SK-N-SH (cell line): ENCODE data around the gene IGF1R. TPM values are rescaled to one million over a fixed set of nuclear protein-coding genes. Genes with fewer than 3 reads are reported as not detected.

Experiments used
- CTCF ChIA-PET: fragments of 300-600, 350-600 bp; formaldehyde crosslinking; extraction: SDS; loops from one replicate; lab custom pipeline; 2021; lab: Yijun Ruan, JAX
- POLR2A ChIA-PET: fragments of 350-600 bp; sonication (Branson Sonifier 250); formaldehyde crosslinking; extraction: SDS; loops from one replicate; lab custom pipeline; 2020; ENCODE audit warnings: antibody characterized with exemption, inconsistent platforms; lab: Yijun Ruan, JAX
- DNase-seq: peaks from one replicate; pipeline ENCODE4 v3.0.0; 2012
- H2AFZ ChIP-seq: fragments of 200-600 bp; sonication (generic); 2 replicates; pipeline ENCODE4 v1.8.1; 2016; ENCODE audit warnings: antibody characterized with exemption, mild to moderate bottlenecking, low read depth
- H3F3A ChIP-seq: fragments of 200-600 bp; sonication (generic); replicated peaks from 2 replicates; pipeline ENCODE3; 2016; ENCODE audit warnings: antibody characterized with exemption, mild to moderate bottlenecking; ENCODE audit not compliant: insufficient read depth
- H3K27ac ChIP-seq, 2 experiments: fragments of 200-500 bp in 1 of 2; fragments of 200-600 bp in 1 of 2; sonication (Bioruptor generic) in 1 of 2; sonication (generic), shearing (Covaris generic) in 1 of 2; 2 replicates each; pipeline versions ENCODE4 v1.5.1 to v1.6.1; 2014 to 2016; ENCODE audit warnings: low read depth in 2 of 2, inconsistent platforms in 1 of 2, low read length in 1 of 2, mild to moderate bottlenecking in 1 of 2, mixed read lengths in 1 of 2
- H3K27me3 ChIP-seq: fragments of 200-600 bp; sonication (generic), shearing (Covaris generic); 2 replicates; pipeline ENCODE4 v1.6.1; 2016; ENCODE audit warnings: mixed run types; ENCODE audit not compliant: insufficient read depth
- H3K36me3 ChIP-seq, 2 experiments: fragments of 200-500 bp in 1 of 2; fragments of 200-600 bp in 1 of 2; sonication (Bioruptor generic) in 1 of 2; sonication (generic) in 1 of 2; replicated peaks in 1 of 2; 2 replicates each; pipeline versions ENCODE3 to v1.5.1; 2014 to 2016; ENCODE audit warnings: low read length in 1 of 2, mild to moderate bottlenecking in 1 of 2; ENCODE audit not compliant: insufficient read depth in 2 of 2, control insufficient read depth in 1 of 2
- H3K4me1 ChIP-seq, 2 experiments: fragments of 200-500 bp in 1 of 2; fragments of 200-600 bp in 1 of 2; sonication (Bioruptor generic) in 1 of 2; sonication (generic), shearing (Covaris generic) in 1 of 2; 2 replicates each; pipeline versions ENCODE4 v1.5.1 to v1.6.1; 2014 to 2016; ENCODE audit warnings: low read depth in 1 of 2, low read length in 1 of 2, mixed run types in 1 of 2; ENCODE audit not compliant: insufficient read depth in 2 of 2, control insufficient read depth in 1 of 2
- H3K4me2 ChIP-seq: fragments of 200-600 bp; sonication (generic), shearing (Covaris generic); 2 replicates; pipeline ENCODE4 v1.6.1; 2017; ENCODE audit warnings: mixed run types
- H3K4me3 ChIP-seq, 2 experiments: fragments of 200-500 bp in 1 of 2; fragments of 200-600 bp in 1 of 2; sonication (Bioruptor generic) in 1 of 2; sonication (generic), shearing (Covaris generic) in 1 of 2; 2 replicates each; pipeline versions ENCODE4 v1.5.1 to v1.8.1; 2014 to 2016; ENCODE audit warnings: low read depth in 2 of 2, inconsistent platforms in 1 of 2, low read length in 1 of 2, mild to moderate bottlenecking in 1 of 2, mixed read lengths in 1 of 2, moderate library complexity in 1 of 2
- H3K79me2 ChIP-seq: fragments of 200-600 bp; sonication (generic); 2 replicates; pipeline ENCODE4 v1.8.1; 2017; ENCODE audit warnings: mild to moderate bottlenecking; ENCODE audit not compliant: insufficient read depth
- H3K9ac ChIP-seq: fragments of 200-600 bp; sonication (generic); 2 replicates; pipeline ENCODE4 v1.6.1; 2017; ENCODE audit warnings: mixed run types
- H3K9me2 ChIP-seq: fragments of 200-600 bp; sonication (generic); 2 replicates; pipeline ENCODE4 v1.6.1; 2017; ENCODE audit warnings: mixed run types
- H3K9me3 ChIP-seq: fragments of 200-600 bp; sonication (generic); 2 replicates; pipeline ENCODE4 v1.6.1; 2017; ENCODE audit warnings: mixed run types, mild to moderate bottlenecking, moderate library complexity
- H4K20me1 ChIP-seq: fragments of 200-600 bp; sonication (generic); 2 replicates; pipeline ENCODE4 v1.6.1; 2017; ENCODE audit warnings: mild to moderate bottlenecking, mixed run types; ENCODE audit not compliant: insufficient read depth
- FOXM1 ChIP-seq: IDR thresholded peaks from 2 replicates; pipeline ENCODE4 v1.4.0; 2012; ENCODE audit warnings: low read depth, mild to moderate bottlenecking
- GABPA ChIP-seq: IDR thresholded peaks from 2 replicates; pipeline ENCODE4 v1.4.0; 2012; ENCODE audit warnings: low read depth, mild to moderate bottlenecking
- JUND ChIP-seq: IDR thresholded peaks from 2 replicates; pipeline ENCODE4 v1.4.0; 2012
- NRF1 ChIP-seq: IDR thresholded peaks from 2 replicates; pipeline ENCODE4 v1.6.1; 2012; ENCODE audit warnings: low read depth, mild to moderate bottlenecking, low read length
- RCOR1 ChIP-seq: fragments of 150-350 bp; IDR thresholded peaks from 2 replicates; pipeline ENCODE4 v1.6.1; 2017; ENCODE audit warnings: antibody characterized with exemption, low read length
- RXRA ChIP-seq: IDR thresholded peaks from 2 replicates; pipeline ENCODE4 v1.4.0; 2012; ENCODE audit warnings: low read depth, mild to moderate bottlenecking, borderline replicate concordance
- SIN3A ChIP-seq: IDR thresholded peaks from 2 replicates; pipeline ENCODE4 v1.6.1; 2012; ENCODE audit warnings: low read depth, mild to moderate bottlenecking, low read length, moderate library complexity, borderline replicate concordance
- TAF1 ChIP-seq: IDR thresholded peaks from 2 replicates; pipeline ENCODE4 v1.6.1; 2012; ENCODE audit warnings: low read depth, mild to moderate bottlenecking, low read length, moderate library complexity, borderline replicate concordance
- TCF12 ChIP-seq: IDR thresholded peaks from 2 replicates; pipeline ENCODE4 v1.4.0; 2012
- WGBS: methylation state at CpG from one replicate; pipeline ENCODE4 v1.1.6; 2017; ENCODE audit warnings: low lambda C conversion rate; 5-methylcytosine and 5-hydroxymethylcytosine counted together
- polyA plus RNA-seq, 3 experiments: library from polyadenylated mRNA; depleted of rRNA; stranded (reverse); fragments of >200 nt; gene quantifications; 2 replicates each; pipeline ENCODE4 v1.2.3, GENCODE V29; 2012
- TF ChIP-seq, protein P1 (sequence below): fragments of 150-350 bp; IDR thresholded peaks from 2 replicates; pipeline ENCODE4 v1.6.1; 2017; ENCODE audit warnings: antibody characterized with exemption, low read length, low read depth, borderline replicate concordance
- TF ChIP-seq, protein P2 (sequence below): IDR thresholded peaks from 2 replicates; pipeline ENCODE4; 2012
- TF ChIP-seq, protein P3 (sequence below): IDR thresholded peaks from 2 replicates; pipeline ENCODE4 v1.4.0; 2012; ENCODE audit warnings: low read depth
- TF ChIP-seq, protein P4 (sequence below): IDR thresholded peaks from 2 replicates; pipeline ENCODE4 v1.4.0; 2012; ENCODE audit warnings: low read depth, borderline replicate concordance
- TF ChIP-seq, protein P5 (sequence below): fragments of 200-600 bp; sonication (generic); IDR thresholded peaks from 2 replicates; pipeline ENCODE4 v1.6.1; 2017; ENCODE audit warnings: antibody characterized with exemption, mild to moderate bottlenecking, moderate library complexity

IGF1R gene
- polyA plus RNA-seq, 1 of the 3 experiments (the other 2 are of a cell fraction), result 9.5 TPM

DNA sequence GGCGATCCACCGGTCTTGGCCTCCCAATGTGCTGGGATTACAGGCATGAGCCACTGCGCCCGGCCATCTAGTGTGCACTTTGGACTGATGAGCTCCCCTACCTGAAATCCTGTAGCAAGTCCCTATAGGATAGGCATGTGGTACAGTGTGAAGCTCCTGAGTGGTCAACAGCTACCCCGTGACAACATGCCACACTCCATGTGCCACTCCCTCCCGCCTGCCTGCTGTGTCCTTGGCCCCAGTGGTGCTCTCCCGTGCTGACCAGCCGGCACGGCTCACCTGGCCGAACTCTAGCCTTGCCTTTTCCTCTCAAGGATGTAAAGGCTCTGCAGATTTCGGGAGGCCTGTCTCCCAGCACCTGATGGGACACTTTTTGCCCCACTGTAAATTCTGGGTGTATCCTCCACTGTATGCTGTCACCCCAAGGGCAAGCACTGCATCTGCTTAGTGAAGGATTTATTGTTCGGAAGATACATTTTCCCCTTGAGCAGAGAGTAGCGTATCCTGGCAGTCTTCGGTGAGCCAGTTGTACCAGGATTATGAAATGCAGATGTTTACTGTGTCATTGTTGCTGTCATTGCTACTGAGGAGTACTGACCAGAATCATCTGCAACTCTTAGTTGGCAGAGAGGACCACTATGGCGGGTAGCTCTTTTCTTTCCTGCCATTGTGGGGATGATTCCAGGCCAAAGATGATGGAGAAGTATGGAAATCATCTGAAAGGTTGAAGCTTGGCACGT is 64.7 kb downstream of the IGF1R start (continued):
- TF ChIP-seq RXRA (no peak), RCOR1 (no peak)
- TF ChIP-seq, protein P1, sequence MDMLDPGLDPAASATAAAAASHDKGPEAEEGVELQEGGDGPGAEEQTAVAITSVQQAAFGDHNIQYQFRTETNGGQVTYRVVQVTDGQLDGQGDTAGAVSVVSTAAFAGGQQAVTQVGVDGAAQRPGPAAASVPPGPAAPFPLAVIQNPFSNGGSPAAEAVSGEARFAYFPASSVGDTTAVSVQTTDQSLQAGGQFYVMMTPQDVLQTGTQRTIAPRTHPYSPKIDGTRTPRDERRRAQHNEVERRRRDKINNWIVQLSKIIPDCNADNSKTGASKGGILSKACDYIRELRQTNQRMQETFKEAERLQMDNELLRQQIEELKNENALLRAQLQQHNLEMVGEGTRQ, result no peak

DNA sequence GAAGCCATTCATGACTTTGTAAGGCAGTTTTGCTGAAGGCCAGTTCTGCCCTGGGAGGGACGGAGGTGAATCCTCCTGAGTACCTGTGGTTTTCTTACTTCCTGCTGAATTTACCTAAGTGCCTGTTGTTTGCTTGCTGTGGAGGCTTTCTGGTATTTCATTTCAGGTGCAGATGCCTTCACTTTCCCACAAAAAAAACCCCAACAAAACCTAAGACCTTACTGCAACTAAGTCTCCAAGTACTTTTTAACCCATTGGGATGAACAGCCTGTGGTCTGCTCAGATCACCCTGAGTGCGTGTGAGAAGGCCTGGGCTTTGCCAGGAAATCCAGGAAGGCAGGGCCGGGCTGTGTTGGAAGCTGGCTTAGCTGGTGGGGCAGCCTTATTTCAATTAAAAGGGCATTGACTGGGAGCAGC is 65.3 kb downstream of the IGF1R start:
- Histone ChIP-seq H4K20me1 (peaks cover 19% of the 10 kb centered on the region), H3K27ac (peak overlapping the region in 1 of 2 experiments; percentile 34; a peak in 1 of 4 replicates), H3K9me2 (no peaks in the 10 kb centered on the region), H3F3A (no peaks in the 10 kb centered on the region), H2AFZ (no peak overlapping the region), H3K4me2 (no peak overlapping the region), H3K27me3 (no peaks in the 10 kb centered on the region), H3K9me3 (no peaks in the 10 kb centered on the region), H3K79me2 (peaks cover 98% of the 10 kb centered on the region), H3K4me3 (no peak overlapping the region), H3K36me3 (peaks cover 6 to 15% of the 10 kb centered on the region in 2 experiments), H3K4me1 (peaks cover 2 to 44% of the 10 kb centered on the region in 2 experiments; a peak in 3 of 4 replicates), H3K9ac (no peak overlapping the region)
- TF ChIP-seq TAF1 (no peak), GABPA (no peak), TCF12 (no peak), RCOR1 (no peak), RXRA (no peak), FOXM1 (no peak), SIN3A (no peak), JUND (no peak), NRF1 (no peak)
- TF ChIP-seq, protein P2, sequence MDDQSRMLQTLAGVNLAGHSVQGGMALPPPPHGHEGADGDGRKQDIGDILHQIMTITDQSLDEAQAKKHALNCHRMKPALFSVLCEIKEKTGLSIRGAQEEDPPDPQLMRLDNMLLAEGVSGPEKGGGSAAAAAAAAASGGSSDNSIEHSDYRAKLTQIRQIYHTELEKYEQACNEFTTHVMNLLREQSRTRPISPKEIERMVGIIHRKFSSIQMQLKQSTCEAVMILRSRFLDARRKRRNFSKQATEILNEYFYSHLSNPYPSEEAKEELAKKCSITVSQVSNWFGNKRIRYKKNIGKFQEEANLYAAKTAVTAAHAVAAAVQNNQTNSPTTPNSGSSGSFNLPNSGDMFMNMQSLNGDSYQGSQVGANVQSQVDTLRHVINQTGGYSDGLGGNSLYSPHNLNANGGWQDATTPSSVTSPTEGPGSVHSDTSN, result no peak
- TF ChIP-seq, protein P3, sequence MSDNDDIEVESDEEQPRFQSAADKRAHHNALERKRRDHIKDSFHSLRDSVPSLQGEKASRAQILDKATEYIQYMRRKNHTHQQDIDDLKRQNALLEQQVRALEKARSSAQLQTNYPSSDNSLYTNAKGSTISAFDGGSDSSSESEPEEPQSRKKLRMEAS, result no peak
- TF ChIP-seq, protein P4, sequence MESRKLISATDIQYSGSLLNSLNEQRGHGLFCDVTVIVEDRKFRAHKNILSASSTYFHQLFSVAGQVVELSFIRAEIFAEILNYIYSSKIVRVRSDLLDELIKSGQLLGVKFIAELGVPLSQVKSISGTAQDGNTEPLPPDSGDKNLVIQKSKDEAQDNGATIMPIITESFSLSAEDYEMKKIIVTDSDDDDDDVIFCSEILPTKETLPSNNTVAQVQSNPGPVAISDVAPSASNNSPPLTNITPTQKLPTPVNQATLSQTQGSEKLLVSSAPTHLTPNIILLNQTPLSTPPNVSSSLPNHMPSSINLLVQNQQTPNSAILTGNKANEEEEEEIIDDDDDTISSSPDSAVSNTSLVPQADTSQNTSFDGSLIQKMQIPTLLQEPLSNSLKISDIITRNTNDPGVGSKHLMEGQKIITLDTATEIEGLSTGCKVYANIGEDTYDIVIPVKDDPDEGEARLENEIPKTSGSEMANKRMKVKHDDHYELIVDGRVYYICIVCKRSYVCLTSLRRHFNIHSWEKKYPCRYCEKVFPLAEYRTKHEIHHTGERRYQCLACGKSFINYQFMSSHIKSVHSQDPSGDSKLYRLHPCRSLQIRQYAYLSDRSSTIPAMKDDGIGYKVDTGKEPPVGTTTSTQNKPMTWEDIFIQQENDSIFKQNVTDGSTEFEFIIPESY, result no peak
- TF ChIP-seq, protein P5, sequence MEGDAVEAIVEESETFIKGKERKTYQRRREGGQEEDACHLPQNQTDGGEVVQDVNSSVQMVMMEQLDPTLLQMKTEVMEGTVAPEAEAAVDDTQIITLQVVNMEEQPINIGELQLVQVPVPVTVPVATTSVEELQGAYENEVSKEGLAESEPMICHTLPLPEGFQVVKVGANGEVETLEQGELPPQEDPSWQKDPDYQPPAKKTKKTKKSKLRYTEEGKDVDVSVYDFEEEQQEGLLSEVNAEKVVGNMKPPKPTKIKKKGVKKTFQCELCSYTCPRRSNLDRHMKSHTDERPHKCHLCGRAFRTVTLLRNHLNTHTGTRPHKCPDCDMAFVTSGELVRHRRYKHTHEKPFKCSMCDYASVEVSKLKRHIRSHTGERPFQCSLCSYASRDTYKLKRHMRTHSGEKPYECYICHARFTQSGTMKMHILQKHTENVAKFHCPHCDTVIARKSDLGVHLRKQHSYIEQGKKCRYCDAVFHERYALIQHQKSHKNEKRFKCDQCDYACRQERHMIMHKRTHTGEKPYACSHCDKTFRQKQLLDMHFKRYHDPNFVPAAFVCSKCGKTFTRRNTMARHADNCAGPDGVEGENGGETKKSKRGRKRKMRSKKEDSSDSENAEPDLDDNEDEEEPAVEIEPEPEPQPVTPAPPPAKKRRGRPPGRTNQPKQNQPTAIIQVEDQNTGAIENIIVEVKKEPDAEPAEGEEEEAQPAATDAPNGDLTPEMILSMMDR, result no peak
- CTCF ChIA-PET, result interaction anchor here (1.1 to 1.5 kb wide), 2 partner anchors 10 to 24 kb away, joined by 3 read pairs; no protein-coding TSS in a partner anchor
- POLR2A ChIA-PET, result no interaction called here
- no peak for DNase-seq
- WGBS, result 83% methylated on average over 3 of the region's 3 CpGs
